GM21528 (cell line): ENCODE data around the gene RAB3D.

Experiments
- ATAC-seq: cut with Tn5 transposase; IDR thresholded peaks from one replicate; pipeline ENCODE4 v1.9.1; 2021; ENCODE audit warnings: mild to moderate bottlenecking, moderate library complexity; ENCODE audit not compliant: unreplicated experiment, low FRiP score

RAB3D gene

DNA sequence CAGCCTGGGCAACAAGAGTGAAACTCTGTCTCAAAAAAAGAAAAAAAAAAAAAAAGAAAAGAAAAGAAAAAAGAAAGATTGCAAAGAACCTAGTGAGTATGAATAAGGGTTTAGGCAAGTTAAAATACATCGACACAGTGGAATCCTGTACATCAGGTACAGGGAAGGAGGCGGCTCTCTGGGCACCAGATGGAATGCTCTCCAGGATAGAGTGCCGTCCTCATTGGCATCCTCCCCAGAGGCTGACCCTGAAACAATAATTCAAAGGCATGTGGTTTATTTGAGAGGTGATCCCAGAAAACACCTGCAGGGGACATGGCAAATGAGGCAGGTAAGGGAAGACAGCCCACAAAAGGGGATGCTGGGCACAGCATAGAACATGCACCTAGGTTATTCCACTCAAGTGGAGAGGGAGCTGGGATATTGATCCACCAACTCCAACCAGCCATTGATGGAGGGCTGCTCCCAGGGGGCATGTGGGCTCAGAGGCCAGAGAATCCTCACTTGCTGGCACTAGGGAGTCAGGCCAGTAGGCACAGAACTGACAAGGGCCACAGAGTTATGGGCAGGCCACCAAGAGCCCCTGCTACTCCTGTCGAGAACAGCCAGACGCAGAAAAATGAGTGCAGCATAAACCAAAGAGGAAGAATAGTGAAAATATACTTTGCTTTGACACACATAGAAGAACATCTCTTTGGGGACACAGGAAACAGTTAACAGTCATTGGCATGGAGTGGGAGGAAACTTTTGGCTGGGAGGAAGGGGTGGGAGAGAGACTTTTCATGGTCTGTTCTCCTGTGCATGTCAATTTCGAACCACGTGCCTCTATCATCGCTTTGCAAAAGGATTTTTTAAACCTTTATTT, 39.3 kb downstream of the RAB3D start:
- no peak for ATAC-seq

DNA sequence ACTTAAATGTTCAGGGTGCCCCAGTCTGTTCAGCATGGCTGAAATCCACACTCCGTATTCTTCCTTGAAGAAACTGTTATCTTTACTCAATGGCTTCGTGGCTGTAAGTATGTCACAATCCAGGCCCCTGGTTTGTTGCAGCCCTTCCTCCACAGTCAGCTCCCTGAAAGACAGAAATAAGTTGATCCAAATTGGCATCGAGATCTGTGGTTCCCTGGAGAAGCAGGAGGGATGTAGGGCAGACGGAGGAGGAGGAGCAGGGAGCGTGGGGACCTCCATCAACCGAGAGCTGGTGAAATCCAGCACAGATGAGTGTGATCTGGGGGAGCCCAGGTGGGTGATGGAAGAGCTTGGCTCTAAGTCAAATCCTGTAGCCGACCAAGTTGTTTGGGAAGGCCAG, 43.2 kb downstream of the RAB3D start:
- ATAC-seq: no peak

DNA sequence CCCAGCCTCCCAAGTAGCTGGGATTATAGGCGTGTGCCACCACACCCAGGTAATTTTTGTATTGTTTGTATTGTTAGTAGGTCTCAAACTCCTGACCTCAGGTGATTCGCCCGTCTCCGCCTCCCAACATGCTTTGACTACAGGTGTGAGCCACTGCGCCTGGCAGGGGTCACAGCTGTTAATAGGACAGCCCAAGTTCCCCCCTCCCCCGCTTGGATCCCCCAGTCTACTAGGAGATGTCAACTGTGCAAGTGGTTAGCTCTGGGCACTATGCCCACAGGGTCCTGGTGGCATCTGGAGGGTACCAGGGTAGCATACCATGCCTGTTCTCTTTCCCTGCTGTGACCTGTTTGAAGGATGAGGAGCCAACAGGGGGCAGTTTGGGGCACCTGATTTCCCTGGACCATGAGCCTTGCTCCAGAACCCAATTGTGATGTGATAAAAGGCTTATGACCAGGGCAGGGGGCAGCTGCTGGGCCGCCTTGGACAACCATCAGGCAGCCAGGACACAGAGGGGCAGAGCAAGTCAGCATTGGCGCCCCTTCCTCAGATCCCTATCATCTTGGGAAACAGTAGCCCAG, 43.7 kb downstream of the RAB3D start, which contains the start of gene TSPAN16:
Gene TSPAN16, plus strand, starts transcription at position 496 of the 581 bp plus-strand sequence. CDS start 138 bp downstream, outside the sequence.
- ATAC-seq: no peak

DNA sequence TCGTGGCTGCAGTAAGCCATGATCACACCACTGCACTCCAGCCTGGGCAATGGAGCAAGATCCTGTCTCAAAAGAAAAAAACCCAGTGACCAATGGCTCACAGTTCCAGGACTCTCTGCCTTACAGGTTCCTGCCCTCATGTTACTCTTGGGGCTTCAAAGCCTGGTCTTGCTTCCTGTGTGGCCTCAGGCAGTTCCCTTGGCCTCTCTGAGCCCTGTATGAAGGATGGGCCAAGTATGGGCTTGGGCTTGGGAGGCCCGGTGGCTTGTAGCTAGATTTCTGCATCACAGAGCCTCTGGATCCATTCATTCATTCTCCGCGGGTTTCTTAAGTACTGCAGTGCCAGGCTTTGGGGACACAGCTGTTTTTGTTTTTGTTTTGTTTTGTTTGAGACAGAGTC, 44.3 kb downstream of the RAB3D start:
- no peak for ATAC-seq

GRCh38 chr19:11293433-11294389, 45.7 kb downstream of the RAB3D start:
- ATAC-seq: no peak

DNA sequence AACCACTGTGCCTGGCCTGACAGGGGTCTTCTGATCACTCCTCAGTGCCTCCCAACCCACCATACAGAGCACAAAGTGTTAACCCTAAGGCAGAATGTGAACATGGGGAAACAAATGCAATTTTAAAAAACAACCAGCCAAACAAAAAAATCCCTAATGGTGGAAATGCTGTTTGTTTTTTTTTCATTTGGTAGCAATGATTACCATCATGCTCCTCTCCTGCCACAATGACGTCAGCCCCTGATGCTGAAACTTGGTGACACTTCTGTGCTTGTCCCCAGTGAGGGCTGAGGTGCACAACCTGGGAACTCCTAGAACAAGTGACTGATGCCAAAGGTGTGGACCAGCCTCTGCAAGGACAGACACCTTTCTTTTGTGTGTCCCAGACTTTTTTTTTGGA, 47.5 kb downstream of the RAB3D start:
- no peak for ATAC-seq

- ATAC-seq: no peak
These were observed 48.0 kb downstream of the RAB3D start for GRCh38 chr19:11291415-11291814.

GRCh38 chr19:11290256-11290655, 49.2 kb downstream of the RAB3D start:
- ATAC-seq: no peak

DNA sequence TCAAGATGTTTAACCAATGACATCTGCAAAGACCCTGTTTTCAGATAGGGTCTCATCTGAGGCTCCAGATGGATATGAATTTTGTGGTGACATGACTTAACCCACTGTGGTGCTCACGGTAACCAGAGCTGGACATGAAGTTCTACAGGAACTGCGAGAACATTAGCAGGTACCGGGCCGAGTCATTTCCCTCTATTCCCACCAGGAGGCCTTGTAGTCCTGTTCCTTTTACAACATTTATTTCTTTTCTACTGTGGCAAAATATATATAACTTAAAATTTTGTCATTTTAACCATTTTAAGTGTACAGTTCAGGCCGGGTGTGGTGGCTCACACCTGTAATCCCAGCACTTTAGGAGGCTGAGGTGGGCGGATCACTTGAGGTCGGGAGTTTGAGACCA, 51.1 kb downstream of the RAB3D start:
- ATAC-seq: no peak

DNA sequence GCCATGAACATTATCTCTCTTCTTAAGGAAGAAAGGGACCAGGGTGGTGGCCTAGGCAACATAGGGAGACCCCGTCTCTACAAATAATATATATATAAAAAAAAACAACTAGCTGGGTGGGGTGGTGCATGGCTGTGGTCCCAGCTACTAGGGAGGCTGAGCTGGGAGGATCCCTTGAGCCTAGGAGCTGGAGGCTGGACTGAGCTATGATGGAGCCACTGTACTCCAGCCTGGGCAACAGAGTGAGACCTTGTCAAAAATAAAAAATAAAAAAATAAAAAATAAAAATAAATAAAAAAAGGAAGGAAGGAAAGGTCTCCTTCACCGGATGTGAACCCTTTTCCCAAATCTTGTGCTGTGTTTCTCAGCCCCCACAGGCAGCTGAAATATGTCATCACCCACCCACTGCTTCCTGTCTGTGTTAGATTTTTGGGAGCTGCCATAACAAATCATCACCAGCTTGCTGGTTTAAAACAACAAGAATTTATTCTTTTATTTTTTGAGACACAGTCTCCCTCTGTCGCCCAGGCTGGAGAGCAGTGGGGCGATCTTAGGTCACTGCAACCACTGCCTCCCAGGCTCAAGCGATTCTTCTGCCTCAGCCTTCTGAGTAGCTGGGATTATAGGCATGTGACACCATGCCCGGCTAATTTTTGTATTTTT, 53.0 kb downstream of the RAB3D start:
- no peak for ATAC-seq

DNA sequence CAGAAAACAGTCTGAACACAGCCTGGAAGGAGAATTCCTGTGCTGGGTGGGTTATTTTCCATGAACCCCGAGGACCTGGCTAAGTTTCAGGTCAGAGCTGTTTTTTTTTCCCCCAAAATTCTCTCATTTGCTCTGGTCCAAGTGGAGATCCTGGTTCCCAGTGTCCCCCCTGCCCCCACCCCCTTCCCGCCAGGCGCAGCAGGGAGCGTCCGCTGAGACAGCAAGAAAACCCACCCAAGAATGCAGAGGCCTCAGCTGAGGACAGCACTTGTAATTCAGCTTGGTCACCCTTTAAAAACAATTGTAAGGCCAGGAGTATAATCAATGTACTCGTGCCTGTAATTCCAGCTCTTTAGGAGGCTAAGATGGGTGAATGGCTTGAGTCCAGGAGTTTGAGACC, 54.9 kb downstream of the RAB3D start:
- ATAC-seq: no peak

GRCh38 chr19:11281356-11282049, 58.0 kb downstream of the RAB3D start:
- ATAC-seq: no peak

DNA sequence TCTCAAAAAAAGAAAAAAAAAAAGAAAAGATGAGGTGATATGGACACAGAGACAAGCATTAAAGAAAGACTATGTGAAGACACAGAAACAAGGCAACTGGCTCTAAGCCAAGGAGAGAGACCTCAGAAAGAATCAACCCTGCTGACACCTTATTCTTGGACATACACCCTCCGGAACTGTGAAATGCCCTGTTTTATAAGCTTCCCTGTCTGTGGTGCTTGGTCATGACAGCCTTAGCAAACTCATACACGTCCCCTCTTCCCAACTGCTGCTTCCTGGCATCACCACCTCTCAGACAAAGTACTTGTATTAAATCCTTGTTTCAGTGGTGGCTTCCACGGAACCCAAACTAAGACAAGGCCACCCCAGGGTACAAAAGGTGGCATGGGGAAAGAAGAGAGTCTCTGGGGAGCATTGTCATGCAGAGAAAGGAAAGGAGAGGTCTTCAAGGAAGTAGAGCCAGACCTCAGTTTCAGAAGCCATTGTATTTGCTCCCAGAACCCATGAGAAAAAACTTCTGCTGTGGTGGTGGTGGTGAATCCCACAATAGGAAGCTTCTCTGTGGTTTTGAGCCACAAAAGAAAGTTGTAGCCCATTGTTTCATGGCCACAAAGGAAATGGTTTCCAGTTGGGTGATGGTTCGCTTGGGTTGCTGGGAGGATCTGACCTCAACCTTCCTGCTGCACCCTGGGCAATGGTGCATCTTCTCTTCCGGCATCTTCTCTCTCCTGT, 59.8 kb downstream of the RAB3D start:
- no peak for ATAC-seq

- ATAC-seq: no peak
These were observed 60.8 kb downstream of the RAB3D start for GRCh38 chr19:11278670-11279069.

DNA sequence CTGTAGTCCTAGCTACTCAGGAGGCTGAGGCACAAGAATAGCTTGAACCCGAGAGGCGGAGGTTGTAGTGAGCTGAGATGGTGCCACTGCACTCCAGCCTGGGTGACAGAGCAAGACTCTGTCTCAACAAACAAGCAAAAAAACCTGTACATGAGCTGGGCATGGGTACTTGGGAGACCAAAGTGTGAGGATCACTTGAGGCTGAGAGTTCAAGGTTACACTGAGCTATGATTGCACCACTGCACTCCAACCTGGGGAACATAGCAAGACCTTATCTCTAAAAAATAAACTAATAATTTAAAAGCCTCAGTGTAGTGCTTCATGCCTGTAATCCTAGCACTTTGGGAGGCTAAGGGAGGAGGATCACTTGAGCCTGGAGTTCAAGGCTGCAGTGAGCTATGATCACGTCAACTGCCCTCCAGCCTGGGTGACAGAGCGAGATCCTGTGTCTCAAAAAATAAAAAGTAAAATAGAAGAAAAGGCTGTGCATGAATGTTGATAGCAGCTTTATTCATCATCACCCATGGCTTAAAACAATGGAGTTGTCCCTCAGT, 64.8 kb downstream of the RAB3D start:
- ATAC-seq: no peak

- no peak for ATAC-seq
These were observed 65.5 kb downstream of the RAB3D start for GRCh38 chr19:11273989-11274388.

DNA sequence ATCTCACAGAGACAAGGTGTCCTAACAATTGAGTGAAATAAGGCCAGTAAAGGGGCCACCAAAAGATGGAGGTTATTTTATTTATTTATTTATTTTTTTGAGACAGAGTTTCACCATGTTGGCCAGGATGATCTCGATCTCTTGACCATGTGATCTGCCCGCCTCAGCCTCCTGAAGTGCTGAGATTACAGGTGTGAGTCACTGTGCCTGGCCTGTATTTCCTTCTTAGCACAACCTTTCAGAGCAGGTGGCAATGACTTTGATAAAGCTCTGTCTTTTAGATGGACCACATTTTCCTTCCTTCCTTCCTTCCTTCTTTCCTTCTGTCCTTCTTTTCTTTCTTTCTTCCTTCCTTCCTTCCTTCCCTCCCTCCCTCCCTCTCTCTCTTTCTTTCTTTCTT, 66.2 kb downstream of the RAB3D start:
- no peak for ATAC-seq
